ENCODE results near the gene TES. TPM values are rescaled to one million over a fixed set of nuclear protein-coding genes. Genes with fewer than 3 reads are reported as not detected.

Gene TES, protein sequence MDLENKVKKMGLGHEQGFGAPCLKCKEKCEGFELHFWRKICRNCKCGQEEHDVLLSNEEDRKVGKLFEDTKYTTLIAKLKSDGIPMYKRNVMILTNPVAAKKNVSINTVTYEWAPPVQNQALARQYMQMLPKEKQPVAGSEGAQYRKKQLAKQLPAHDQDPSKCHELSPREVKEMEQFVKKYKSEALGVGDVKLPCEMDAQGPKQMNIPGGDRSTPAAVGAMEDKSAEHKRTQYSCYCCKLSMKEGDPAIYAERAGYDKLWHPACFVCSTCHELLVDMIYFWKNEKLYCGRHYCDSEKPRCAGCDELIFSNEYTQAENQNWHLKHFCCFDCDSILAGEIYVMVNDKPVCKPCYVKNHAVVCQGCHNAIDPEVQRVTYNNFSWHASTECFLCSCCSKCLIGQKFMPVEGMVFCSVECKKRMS
- 78.6 and 105 TPM in 2 replicates for total RNA-seq (2012; rRNA removed)

DNA sequence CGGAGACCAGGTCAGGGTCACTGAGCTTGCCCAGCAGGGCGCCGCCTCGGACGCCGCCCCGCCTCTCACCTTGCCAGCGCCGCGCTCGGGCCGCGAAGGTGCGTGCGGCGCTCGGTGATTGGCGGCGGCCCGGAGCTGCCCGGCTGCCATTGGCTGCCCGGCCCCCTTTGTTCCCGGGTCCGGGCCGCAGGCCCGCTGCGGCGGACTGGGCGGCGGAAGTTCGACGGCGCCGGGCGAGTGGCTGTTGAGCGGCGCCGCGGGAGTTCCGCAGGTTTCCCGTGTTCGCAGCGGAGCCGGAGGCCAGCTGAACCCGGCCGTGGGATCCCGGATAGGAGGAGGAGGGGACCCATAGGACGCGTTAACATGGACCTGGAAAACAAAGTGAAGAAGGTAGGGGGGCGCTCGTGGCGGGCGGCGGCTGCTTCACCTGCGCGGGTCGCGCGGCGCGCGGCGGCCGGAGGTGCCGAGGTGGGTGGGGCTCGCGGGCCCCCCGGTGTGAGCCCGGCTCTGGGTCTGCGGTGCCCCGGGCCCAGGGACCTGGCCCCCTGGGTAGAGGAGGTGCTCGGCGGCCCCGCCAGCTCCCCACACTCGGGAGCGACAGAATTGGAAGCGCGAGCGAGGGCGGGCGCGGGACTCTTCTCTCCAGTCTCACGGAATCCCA lies at the start of gene TES:
TES (plus strand) TSS at position 195 of the 661 bp plus-strand sequence; CDS start at position 364, 169 bp downstream.
- Histone ChIP-seq H3K9ac (ENCODE audit: low read depth, low read length) (peak within 1 kb of the TSS; percentile 81), H3K36me3 (ENCODE audit: insufficient read depth, low read length) (no peaks in the 10 kb centered on the region), H3K27me3 (ENCODE audit: control insufficient read depth, insufficient read depth, low read length) (peaks cover 3% of the 10 kb centered on the region), H3K4me3 (ENCODE audit: low read length) (peak within 1 kb of the TSS; percentile 78), H3K4me2 (ENCODE audit: low read length) (peak within 1 kb of the TSS; percentile 92), H3K9me3 (replicated peaks; ENCODE audit: low read length) (no peaks in the 10 kb centered on the region), H3K4me1 (ENCODE audit: control insufficient read depth, insufficient read depth, low read length) (peaks cover 22% of the 10 kb centered on the region)

DNA sequence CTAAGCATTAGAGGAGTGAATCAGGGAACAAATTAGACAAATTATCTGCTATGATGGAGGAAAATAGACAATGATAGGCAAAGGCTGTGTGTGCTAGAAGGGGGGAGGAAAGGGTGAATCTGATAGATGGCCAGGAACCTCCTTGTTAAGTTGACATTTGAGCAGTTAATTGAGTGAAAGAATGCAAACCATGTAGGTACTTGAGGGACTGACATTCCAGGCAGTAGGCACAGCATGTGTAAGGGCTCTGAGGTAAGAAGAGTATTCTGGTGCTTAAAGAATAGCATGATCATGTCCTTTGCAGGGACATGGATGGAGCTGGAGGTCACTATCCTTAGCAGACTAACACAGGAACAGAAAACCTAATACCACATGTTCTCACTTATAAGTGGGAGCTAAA lies 48.6 kb upstream of the TES start:
- peaks cover 7% of the 10 kb centered on the region for H3K4me1 ChIP-seq (ENCODE audit: control insufficient read depth, insufficient read depth, low read length)
- H3K36me3 ChIP-seq (ENCODE audit: insufficient read depth, low read length) = no peaks in the 10 kb centered on the region
- no peak overlapping the region for H3K4me3 ChIP-seq (ENCODE audit: low read length)
- no peaks in the 10 kb centered on the region for H3K9me3 ChIP-seq (replicated peaks; ENCODE audit: low read length)
- H3K27me3 ChIP-seq (ENCODE audit: control insufficient read depth, insufficient read depth, low read length) = no peaks in the 10 kb centered on the region
- no peak overlapping the region for H3K9ac ChIP-seq (ENCODE audit: low read depth, low read length)
- H3K4me2 ChIP-seq (ENCODE audit: low read length) = no peak overlapping the region

DNA sequence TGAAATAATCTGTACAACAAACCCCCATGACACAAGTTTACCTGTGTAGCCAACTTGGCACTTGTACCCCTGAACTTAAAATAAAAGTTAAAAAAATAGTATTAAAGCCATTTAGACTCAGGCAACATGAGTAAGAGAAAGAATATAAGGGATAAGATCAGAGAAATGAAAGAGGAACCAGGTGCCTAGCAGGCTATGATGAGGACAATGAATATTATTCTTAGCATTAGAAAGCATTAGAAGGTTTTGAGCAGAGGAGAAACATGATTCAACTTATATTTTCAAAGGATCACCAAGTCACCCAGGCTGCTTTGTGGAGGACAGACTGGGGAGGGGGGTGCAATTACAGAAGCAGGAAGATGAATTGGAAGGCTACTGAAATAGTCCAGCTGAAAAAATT lies 48.1 kb upstream of the TES start:
- Histone ChIP-seq H3K4me1 (ENCODE audit: control insufficient read depth, insufficient read depth, low read length) (peaks cover 7% of the 10 kb centered on the region), H3K36me3 (ENCODE audit: insufficient read depth, low read length) (no peaks in the 10 kb centered on the region), H3K27me3 (ENCODE audit: control insufficient read depth, insufficient read depth, low read length) (no peaks in the 10 kb centered on the region), H3K4me2 (ENCODE audit: low read length) (no peak overlapping the region), H3K9ac (ENCODE audit: low read depth, low read length) (no peak overlapping the region), H3K4me3 (ENCODE audit: low read length) (no peak overlapping the region), H3K9me3 (replicated peaks; ENCODE audit: low read length) (no peaks in the 10 kb centered on the region)

DNA sequence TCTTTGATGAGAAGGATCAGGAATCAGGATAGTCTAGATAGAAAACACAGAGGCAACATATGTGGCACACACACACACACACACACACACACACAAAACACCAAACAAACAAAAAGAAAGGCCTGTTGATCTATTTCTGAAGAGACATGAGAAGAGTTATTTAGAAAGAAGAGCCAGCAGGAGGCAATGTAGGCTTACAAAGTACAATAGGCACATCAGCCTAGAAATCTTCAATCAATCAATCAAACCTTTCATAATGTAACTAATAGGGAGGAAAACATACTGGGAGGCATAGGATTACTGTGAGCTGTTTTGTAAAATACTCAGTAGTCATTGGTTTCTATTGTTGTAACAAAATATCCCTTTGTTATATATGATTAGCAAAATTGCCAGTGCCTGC lies 47.3 kb upstream of the TES start:
- Histone ChIP-seq H3K9ac (ENCODE audit: low read depth, low read length) (no peak overlapping the region), H3K4me3 (ENCODE audit: low read length) (no peak overlapping the region), H3K9me3 (replicated peaks; ENCODE audit: low read length) (no peaks in the 10 kb centered on the region), H3K27me3 (ENCODE audit: control insufficient read depth, insufficient read depth, low read length) (no peaks in the 10 kb centered on the region), H3K4me2 (ENCODE audit: low read length) (no peak overlapping the region), H3K36me3 (ENCODE audit: insufficient read depth, low read length) (no peaks in the 10 kb centered on the region), H3K4me1 (ENCODE audit: control insufficient read depth, insufficient read depth, low read length) (peaks cover 7% of the 10 kb centered on the region)

DNA sequence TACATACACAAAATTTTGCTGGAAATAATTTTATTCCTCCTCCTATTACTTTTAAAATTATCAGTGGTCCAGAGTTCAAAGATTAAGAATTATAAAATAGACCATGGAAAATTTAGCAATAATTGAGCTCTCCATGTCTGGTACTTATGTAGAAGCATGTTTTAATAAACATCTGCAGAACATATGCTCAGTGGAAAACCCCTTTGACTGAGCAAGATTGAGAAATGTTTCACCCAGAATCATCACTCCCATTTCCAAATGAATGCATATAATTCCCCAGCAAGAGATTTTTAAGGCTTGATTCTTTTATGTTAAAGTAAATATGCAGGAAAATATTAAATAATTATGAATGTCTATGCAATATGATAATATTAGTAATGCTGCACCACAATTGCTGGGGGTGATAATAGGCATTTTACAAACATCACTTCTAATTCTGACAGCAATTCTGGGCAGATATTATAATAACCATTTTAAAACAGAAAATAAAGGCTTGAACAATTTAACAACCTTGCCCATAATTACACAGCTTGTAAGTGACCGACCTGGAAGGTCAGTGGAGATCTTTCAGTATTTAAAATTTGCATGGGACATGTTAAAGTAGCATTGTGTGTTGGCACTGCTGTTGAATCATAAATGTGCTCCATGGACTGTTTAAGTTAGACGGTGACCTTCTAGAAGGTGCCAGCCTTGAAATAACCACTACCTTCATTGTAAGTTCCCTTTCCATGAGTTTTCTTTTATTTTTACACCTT lies 45.6 kb upstream of the TES start:
- peaks cover 20% of the 10 kb centered on the region for H3K4me1 ChIP-seq (ENCODE audit: control insufficient read depth, insufficient read depth, low read length)
- H3K9me3 ChIP-seq (replicated peaks; ENCODE audit: low read length) = no peaks in the 10 kb centered on the region
- no peak overlapping the region for H3K4me3 ChIP-seq (ENCODE audit: low read length)
- H3K9ac ChIP-seq (ENCODE audit: low read depth, low read length) = no peak overlapping the region
- no peaks in the 10 kb centered on the region for H3K27me3 ChIP-seq (ENCODE audit: control insufficient read depth, insufficient read depth, low read length)
- H3K36me3 ChIP-seq (ENCODE audit: insufficient read depth, low read length) = no peaks in the 10 kb centered on the region
- no peak overlapping the region for H3K4me2 ChIP-seq (ENCODE audit: low read length)

DNA sequence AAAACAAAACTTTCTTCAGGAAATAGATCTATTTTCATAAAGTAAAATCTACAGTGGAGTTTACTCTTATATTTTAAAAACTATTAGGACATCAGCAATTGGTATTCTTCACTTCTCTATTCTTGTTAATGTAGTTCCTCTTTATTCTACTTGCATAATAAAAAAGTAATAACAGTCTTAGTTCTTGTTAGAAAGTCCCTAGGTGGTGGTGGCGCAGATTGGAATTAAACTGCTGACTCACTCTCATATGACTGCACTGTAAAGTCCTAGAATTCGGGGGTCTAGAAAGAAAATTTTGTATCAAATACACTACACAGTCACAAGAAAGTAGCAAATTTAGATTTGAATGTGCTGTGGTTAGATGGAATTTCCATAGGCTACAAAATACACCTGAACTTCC lies 44.6 kb upstream of the TES start:
- Histone ChIP-seq H3K4me2 (ENCODE audit: low read length) (no peak overlapping the region), H3K36me3 (ENCODE audit: insufficient read depth, low read length) (no peaks in the 10 kb centered on the region), H3K9me3 (replicated peaks; ENCODE audit: low read length) (no peaks in the 10 kb centered on the region), H3K4me1 (ENCODE audit: control insufficient read depth, insufficient read depth, low read length) (peaks cover 22% of the 10 kb centered on the region), H3K9ac (ENCODE audit: low read depth, low read length) (no peak overlapping the region), H3K27me3 (ENCODE audit: control insufficient read depth, insufficient read depth, low read length) (no peaks in the 10 kb centered on the region), H3K4me3 (ENCODE audit: low read length) (no peak overlapping the region)

DNA sequence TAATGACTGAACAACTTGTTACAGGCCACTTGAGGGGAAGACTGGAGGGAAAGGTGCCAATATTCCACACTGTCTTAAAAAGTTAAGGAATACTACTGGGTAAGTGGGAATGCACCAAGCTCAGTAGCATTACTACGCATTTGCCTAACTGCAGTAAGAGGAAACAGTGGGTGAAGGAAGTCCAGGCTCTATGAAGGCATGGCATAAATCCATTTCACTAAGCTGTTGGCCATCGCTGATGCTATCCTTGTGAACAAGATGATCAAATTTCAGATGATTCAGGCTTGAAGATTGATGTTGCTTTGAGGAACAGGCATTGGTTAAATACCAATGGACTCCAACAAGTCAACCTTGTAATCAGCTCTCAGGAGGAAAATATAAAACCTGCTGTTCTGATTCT lies 44.2 kb upstream of the TES start:
- Histone ChIP-seq H3K36me3 (ENCODE audit: insufficient read depth, low read length) (no peaks in the 10 kb centered on the region), H3K4me3 (ENCODE audit: low read length) (no peak overlapping the region), H3K4me2 (ENCODE audit: low read length) (no peak overlapping the region), H3K9ac (ENCODE audit: low read depth, low read length) (no peak overlapping the region), H3K27me3 (ENCODE audit: control insufficient read depth, insufficient read depth, low read length) (no peaks in the 10 kb centered on the region), H3K9me3 (replicated peaks; ENCODE audit: low read length) (no peaks in the 10 kb centered on the region), H3K4me1 (ENCODE audit: control insufficient read depth, insufficient read depth, low read length) (peaks cover 22% of the 10 kb centered on the region)

DNA sequence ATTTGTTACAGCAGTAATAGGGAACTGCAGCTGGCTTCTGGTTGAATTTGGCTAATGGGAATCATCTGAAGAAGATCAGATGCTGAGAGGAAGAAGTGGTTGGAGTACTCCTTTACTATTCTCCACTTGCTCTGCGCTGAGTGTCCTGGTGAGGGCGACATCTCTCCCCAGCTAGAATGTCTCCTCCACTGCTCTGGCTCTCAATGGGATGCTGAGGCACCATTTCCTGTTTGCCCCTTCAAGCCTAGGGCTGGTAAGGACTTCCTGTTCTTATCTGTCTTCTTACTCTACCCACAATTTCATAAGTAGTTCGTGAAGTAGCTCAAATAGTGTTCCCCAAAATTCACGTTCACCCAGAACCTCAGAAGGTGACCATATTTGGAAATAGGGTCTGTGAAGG lies 43.2 kb upstream of the TES start:
- no peak overlapping the region for H3K4me3 ChIP-seq (ENCODE audit: low read length)

DNA sequence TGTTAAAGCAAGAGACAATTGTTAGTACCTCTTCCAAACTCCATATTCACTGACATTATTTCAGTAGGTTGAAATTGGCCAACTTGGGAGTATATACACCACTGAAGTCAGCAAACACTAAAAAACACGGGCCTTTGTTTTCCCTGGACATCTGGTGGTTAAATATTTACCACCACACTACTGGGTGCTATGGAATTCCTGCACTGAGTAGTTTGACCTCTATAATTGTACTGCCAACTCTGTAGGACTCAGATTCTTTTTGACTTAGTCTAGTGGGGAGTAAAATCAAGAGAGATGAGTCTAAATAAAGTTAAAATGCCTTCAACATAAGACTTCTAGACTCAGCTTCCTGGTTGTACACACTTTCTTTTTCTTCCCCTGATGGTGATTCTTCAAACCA lies 41.3 kb upstream of the TES start:
- no peak overlapping the region for H3K4me3 ChIP-seq (ENCODE audit: low read length)
- peak overlapping the region; percentile 47 for H3K9ac ChIP-seq (ENCODE audit: low read depth, low read length)
- no peaks in the 10 kb centered on the region for H3K27me3 ChIP-seq (ENCODE audit: control insufficient read depth, insufficient read depth, low read length)
- H3K9me3 ChIP-seq (replicated peaks; ENCODE audit: low read length) = no peaks in the 10 kb centered on the region
- H3K36me3 ChIP-seq (ENCODE audit: insufficient read depth, low read length) = no peaks in the 10 kb centered on the region
- peak overlapping the region; percentile 34 for H3K4me2 ChIP-seq (ENCODE audit: low read length)
- H3K4me1 ChIP-seq (ENCODE audit: control insufficient read depth, insufficient read depth, low read length) = peaks cover 22% of the 10 kb centered on the region

More for the DNA sequence above, 43.2 kb upstream of the TES start:
- Histone ChIP-seq H3K4me1 (ENCODE audit: control insufficient read depth, insufficient read depth, low read length) (peaks cover 22% of the 10 kb centered on the region), H3K9me3 (replicated peaks; ENCODE audit: low read length) (no peaks in the 10 kb centered on the region), H3K9ac (ENCODE audit: low read depth, low read length) (no peak overlapping the region), H3K4me2 (ENCODE audit: low read length) (no peak overlapping the region), H3K36me3 (ENCODE audit: insufficient read depth, low read length) (no peaks in the 10 kb centered on the region), H3K27me3 (ENCODE audit: control insufficient read depth, insufficient read depth, low read length) (no peaks in the 10 kb centered on the region)

DNA sequence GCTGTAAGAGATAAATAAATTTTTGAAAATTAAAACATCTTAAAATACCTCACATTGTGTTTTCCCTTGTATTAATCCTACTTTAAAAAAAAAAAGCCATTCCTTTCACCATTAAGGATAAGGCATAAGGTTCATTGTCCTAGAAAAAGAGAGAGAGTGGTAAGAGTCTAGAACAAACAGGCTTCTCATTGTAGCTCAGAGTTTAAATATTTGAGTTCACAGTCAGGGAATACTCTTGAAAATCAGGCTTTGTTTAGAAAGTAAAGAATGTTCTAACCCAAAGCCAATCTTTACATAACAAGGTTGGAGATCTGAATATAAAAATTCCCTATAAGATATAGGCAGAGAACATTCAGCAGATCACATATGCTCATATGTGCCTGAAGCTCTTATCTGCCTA lies 40.2 kb upstream of the TES start:
- Histone ChIP-seq H3K4me3 (ENCODE audit: low read length) (no peak overlapping the region), H3K9ac (ENCODE audit: low read depth, low read length) (no peak overlapping the region), H3K4me2 (ENCODE audit: low read length) (no peak overlapping the region), H3K9me3 (replicated peaks; ENCODE audit: low read length) (no peaks in the 10 kb centered on the region), H3K27me3 (ENCODE audit: control insufficient read depth, insufficient read depth, low read length) (no peaks in the 10 kb centered on the region), H3K36me3 (ENCODE audit: insufficient read depth, low read length) (no peaks in the 10 kb centered on the region), H3K4me1 (ENCODE audit: control insufficient read depth, insufficient read depth, low read length) (peaks cover 22% of the 10 kb centered on the region)

DNA sequence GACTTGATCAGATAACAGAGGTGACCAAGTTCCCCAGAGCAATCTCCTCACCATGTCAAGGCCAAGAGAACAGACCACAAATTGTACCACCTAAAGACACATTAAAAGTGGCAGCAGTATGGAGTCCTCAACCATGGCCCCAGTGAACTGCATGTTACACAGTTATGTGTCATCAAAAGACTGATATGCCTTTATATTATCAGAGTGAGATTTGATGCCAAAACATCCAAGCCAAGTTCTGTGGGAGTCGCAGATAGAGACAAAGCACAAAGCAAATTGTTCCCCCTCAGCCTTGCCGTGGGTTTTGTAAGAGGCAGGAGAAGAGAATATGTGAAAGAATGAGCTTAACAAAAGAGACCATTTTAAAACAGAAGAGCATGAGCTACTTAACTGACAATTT lies 39.2 kb upstream of the TES start:
- peaks cover 18% of the 10 kb centered on the region for H3K4me1 ChIP-seq (ENCODE audit: control insufficient read depth, insufficient read depth, low read length)
- H3K36me3 ChIP-seq (ENCODE audit: insufficient read depth, low read length) = no peaks in the 10 kb centered on the region
- H3K27me3 ChIP-seq (ENCODE audit: control insufficient read depth, insufficient read depth, low read length) = no peaks in the 10 kb centered on the region
- no peak overlapping the region for H3K4me3 ChIP-seq (ENCODE audit: low read length)
- H3K4me2 ChIP-seq (ENCODE audit: low read length) = no peak overlapping the region
- H3K9ac ChIP-seq (ENCODE audit: low read depth, low read length) = no peak overlapping the region
- no peaks in the 10 kb centered on the region for H3K9me3 ChIP-seq (replicated peaks; ENCODE audit: low read length)
